HG02759 (cell line): Measurements from ENCODE around the gene GAB2.

Experiments
- ATAC-seq: cut with Tn5 transposase; IDR thresholded peaks from one replicate; pipeline ENCODE4 v1.9.1; 2021; ENCODE audit warnings: mild to moderate bottlenecking, moderate library complexity; ENCODE audit not compliant: unreplicated experiment

Gene GAB2

DNA sequence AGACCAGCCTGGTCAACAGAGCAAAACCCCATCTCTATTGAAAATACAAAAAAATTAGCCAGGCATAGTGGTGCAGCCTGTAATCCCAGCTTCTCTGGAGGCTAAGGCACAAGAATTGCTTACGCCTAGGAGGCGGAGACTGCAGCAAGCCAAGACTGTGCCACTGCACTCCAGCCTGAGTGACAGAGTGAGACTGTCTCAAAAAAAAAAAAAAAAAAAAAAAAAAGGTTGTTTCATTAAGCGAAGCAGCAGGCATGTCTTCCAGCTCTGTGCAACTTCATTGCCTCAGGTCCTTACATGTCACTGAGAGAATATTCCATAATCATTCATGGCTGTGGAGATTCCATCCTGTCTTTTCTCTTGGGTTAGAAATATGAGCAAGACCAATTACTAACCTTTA is 16.9 kb downstream of the GAB2 start:
- no peak for ATAC-seq

DNA sequence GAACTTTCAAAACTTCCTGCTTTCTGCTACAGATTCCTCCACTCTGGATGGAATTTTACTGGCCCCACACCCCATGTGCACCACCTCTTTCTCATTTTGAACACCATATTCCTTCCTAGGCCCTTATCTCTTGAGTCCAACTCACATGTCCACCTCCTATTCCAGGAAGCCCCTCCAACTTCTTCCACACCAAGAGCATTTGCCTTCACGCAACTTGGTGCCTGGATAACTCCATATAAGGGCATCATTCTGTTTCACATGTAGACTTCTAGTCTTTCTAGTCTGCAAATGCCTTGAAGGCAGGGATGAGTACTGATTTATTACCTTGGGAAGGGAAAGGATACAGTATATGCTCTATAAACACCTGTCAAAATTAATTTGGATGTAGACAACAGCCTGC is 17.5 kb downstream of the GAB2 start:
- no peak for ATAC-seq

DNA sequence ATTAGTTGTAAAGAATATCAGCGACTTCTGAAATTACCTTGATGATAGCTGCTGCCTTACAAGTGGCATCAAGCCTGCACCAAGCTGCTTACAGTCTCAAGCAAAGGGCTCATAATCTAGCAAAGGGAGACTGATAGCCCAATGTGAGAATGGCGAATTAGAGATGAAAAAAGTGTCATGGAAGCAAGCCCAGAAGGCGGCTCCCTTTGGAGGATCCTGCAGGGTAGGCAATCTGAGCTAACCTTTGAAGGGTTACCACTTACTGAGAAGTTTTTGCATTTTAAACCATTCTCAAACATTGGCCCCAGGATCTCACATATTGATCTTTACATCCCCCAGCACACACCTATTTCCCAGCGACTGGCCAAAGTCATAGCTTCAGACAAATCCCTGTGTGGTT is 18.5 kb downstream of the GAB2 start:
- no peak for ATAC-seq

DNA sequence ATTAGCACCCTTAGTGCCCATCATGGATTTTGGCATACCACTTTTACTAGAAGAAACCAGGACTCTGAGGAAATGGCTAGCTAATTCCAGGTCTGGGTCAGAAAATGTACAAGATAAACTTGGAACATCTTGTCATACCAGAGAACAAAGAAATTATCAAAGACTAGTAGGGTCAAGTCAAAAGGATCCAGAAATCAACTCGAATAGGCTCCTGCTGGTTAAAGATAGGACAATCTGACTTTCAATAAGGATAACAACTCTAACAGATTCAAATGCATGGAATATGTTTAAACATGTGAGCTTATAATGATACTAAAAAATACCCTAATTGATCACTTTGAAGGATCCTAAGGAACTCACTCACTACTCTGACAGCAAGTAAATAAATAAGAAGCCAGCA is 18.9 kb downstream of the GAB2 start:
- ATAC-seq: no peak

DNA sequence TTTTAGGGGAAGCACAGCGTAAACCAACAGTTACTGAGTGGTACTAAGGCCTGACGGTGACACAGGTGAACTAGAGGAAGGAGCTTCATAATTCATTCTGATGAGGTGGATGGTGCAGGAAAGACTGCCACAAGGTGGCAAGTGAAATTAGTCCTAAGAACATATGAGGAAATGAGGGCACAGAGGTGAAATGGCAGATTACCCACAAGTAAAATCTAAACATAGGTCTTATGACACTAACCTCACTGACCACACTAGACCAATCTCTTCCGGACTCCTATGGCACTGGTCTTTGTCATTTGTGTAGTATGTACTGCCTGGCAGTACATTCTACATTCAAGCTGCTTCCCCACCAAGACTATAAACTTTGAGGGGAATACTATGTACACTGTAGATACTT is 20.2 kb downstream of the GAB2 start:
- peak; percentile 88 for ATAC-seq

DNA sequence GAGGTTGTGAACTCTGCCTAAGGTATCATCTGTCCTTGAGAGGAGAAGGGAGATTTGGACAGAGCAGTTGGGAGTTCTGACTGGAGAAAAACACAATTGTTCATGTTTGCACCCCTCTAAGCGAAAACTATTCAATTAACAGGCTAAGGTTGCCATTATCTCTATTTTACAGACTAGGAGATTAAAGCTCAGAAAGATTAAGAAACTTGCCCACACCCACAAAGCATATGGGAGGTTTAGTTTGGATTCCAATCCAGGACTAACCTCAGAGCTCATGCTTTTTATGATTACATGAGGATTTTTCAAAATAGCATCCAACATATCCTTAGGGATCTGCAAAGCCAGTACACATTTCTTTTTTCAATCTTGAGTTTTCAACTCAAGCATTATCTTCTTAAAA is 22.0 kb downstream of the GAB2 start:
- no peak for ATAC-seq

DNA sequence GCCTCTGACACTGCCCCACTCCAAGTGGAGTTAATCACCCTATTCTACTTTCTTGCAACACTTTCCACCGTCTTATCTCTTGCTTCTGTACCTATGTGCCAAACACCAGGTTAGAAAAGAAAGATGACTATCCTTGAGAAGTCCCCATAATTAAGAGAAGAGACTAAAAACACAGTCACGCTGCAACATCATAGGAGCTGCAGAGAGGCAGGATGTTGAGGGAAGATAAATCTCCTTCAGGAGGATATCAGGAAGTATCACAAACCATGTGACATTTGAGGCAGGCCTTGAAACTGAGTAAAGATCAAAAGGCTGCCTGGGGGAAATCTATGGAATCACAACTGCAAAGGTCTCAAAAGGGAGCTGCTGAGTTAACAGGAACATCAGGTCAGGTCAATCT is 24.8 kb downstream of the GAB2 start:
- ATAC-seq: no peak

DNA sequence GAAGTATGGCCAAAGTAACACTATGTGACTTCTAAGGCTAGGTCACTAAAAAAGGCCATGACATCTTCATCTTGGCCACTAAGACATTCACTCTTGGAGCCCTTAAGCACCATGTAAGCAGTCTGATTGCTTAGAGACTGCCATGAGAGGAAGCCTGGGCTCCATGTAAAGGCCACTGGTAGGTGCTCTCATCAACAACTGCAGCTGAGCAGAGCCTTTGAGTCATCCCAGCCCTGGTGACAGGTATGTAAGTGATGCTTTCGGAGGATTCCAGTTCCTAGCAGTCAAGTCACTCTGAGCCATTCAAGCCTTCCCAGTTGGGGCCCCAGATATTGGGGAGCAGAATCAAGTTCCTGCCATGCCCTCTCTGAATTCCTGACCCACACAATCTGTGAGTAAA is 26.2 kb downstream of the GAB2 start:
- no peak for ATAC-seq

DNA sequence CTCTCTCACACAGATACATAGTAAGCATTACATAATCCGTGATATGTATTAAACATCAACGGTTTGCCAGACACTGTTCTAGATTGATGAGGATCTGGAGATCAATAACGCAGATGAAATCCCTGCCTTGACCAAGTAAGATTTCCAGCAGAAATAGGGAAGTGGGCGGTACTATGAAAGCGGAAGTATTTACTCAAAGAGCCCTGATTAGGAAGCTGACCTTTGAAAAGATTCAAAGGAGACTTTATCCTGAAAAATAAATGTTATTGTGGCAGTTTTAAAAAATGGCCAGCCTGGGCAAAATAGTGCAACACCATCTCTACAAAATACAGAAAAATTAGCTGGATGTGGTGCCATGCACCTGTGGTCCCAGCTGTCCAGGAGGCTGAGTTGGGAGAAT is 26.8 kb downstream of the GAB2 start:
- no peak for ATAC-seq

DNA sequence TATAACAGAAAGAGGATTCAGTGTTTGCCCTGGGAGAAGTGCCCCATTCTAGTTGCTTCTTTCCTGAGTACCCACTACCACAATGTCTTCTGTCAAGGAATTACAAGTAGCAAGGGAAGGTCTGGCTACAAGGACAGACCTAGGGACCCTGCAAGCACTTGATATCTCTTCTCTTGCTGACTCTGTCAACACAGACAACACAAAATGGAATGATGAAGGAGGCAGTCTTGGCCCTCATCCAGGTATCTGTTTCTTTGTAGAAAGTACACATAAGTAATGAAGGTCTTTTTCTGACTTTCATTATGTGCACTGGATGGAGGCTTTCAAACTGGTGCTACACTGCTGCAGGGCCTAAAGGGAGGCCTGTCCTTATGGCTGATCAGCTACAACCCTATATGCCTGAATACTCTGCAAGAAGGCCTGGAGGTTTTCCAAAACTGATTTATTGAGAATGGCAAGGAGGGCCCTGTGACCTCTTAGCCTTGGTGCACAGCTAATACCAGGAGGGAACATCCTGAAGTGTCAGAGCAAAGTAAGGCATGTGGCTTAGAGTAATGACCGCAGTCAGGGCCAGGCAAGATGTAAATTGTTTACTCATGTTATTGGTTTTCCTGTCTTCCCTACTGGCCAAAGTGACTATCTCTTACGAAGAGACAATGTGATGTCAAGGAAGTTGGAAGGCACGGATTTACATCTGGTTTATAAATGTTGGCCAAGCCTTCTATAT is 31.2 kb downstream of the GAB2 start:
- ATAC-seq: no peak

DNA sequence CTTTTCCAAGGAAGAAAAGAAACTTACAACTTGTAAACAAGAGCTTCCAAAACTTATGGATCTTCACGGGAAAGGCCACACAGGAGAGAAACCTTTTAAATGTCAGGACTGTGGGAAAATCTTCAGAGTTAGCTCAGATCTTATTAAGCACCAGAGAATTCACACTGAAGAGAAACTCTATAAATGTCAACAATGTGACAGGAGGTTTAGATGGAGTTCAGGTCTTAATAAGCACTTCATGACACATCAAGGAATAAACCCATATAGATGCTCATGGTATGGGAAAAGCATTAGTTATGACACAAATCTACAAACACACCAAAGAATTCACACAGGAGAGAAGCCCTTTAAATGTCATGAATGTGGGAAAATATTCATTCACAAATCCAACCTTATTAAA is 32.4 kb downstream of the GAB2 start:
- no peak for ATAC-seq

DNA sequence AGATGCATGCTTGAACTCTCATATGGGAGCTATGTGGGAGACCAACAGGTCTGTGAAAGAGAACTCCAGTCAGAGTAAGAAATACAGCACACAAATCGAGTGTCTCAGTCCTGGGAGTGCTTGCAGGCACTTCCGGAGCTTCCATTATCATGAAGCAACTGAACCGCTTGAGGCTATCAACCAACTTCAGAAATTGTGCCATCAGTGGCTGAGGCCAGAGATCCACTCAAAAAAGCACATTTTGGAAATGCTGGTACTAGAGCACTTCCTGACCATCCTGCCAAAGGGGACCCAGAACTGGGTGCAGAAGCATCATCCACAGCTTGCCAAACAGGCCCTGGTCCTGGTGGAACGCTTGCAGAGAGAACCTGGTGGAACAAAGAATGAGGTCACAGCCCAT is 33.4 kb downstream of the GAB2 start:
- no peak for ATAC-seq

DNA sequence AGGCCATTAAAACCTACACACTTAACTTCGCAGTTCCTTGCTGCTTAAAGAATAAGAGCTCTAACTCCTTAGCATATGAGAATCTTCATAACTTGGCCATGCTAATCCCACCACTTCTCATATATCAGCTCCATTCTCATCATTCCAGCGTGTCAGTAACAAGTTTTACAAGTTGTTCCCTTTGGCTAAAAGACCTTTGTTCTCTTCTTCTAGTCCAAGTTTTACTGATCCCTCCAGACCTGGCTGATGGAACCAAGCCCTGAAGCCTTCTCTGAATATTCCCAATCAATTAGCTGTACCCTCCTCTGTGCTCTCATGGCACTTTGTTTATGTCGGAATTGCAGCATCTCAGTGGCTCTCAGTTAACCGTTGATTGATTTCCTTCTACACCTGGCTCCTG is 35.8 kb downstream of the GAB2 start:
- no peak for ATAC-seq

DNA sequence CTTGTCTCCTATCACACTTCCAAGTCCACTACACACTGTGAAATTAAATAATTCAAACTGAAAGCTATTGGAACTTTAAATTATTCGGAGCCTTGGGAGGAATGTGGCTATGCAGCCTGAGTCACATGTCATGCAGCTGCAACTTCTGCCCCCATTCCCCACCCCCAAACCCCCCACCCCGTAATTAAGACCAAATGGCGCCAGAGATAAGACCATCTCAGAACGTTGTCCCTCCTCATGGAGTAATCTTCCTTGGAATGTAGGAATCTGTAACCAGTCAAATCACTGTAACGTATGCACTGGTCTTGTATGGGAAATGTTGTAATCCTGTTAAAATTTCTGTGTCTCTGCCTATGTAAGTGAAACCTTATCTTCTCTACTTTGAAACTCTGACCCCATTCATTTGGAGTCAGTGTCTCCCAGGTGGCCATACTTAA is 37.0 kb downstream of the GAB2 start:
- ATAC-seq: no peak

DNA sequence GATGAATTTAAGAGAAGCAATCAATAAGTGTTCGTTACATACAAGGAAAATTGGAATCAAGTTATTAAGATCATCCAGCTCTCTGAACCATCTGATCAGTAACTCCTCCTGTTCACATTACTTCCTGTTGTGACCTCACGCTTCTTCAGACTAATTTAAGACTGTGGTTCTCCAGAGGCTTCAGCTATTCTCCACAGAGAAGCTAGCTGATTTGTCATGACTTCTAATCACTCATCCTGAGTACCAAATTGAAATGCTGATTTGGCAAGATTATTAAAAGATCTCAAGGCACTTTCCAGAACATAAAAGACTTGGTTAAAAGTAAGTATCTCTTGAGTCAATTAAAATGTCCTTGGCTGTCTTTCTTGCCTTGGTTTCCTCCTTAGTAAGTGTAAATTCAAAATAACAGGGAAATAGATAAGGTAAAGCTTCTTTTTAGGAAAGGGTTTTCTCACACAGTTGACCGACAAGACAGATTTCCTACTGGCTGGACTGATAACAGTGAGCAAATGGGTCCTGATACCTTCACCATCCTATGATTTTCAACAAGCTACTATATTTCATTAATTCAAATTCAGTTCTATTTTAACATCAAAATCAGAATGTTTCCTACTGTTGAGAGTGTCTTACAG is 38.5 kb downstream of the GAB2 start:
- no peak for ATAC-seq

DNA sequence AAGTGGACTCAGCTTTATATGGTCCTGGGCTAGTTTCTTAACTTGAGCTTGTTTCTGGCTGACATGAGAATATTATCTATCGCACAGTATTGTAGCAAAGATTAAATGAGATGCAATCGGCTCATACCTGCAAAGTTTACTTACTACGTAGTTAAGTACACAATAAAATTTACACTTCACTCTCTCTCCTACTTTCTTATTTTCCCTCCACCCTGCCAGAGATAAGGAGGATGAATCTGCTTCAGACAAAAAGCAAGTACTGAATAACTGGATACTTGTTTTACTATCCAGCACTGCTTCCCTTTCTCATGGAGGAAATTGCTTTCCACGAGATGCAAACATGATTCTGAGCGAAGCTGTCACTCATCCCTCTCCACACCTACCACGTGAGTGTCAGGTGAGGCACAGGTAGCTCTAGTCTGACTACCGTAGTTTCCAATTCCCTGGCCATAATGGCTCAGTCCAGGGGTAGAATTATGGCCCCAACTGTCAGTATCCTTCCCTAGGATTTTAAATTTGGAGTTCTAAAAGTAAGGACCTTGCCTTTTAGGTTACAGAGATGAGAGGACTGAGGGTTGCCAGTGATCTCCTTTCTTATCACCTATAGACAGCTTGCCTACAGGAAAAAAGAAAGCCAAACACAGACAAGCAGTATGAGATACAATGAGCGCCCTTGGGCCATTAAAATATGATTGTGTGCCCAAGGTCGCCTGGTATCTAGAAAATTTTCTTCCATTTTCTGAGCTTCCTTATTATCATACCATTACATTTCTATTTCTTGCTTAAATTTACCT is 39.8 kb downstream of the GAB2 start:
- ATAC-seq: no peak

DNA sequence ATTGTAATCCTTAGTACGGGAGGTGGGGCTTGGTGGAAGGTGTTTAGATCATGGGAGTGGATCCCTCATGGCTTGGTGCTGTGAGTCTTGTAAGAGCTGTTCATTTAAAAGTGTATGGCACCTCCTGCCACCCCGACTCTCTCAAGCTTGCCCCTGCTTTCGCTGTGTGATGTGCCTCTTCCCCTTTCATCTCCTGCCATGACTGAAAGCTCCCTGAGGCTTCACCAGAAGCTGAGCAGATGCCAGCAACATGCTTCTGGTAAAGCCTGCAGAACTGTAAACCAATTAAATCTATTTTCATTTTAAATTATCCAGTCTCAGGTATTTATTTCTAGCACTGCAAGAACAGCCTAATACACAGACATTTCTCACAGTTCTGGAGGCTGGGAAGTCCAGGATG is 40.8 kb downstream of the GAB2 start:
- ATAC-seq: no peak

DNA sequence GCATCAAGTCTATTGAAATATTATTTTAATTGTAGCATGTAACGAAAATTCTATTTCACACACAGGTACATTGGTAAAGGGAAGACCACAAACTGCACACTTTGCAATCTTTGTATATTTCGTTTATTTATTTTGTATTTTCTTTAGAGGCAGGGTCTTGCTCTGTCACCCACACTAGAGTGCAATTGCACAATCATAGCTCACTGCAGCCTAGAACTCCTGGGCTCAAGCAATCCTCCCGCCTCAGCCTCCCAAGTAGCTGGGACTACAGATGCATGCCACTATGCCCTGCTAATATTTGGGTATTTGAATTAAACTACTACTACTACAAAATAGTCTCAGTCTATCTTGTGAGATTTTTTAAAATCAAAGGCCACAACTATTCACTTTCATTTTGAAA is 42.7 kb downstream of the GAB2 start:
- no peak for ATAC-seq

DNA sequence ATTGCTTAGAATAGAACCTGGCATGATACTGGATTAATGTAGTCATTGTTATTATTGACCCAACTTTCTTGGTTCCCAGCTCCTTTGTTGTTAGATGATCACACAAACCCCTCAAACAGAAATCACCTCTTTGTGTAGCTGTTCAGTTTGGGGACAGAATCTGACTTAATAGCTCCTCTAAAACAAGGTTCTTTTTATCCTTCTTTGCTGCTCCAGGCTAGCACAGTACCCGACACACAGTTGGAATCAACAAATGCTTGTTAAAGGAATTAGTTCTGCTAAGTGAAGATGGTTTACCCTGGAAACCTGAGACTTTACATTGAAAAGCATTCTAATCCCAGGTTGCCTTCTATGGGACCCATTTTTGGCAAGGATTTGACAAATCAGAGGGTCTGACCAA is 43.9 kb downstream of the GAB2 start:
- ATAC-seq: no peak

DNA sequence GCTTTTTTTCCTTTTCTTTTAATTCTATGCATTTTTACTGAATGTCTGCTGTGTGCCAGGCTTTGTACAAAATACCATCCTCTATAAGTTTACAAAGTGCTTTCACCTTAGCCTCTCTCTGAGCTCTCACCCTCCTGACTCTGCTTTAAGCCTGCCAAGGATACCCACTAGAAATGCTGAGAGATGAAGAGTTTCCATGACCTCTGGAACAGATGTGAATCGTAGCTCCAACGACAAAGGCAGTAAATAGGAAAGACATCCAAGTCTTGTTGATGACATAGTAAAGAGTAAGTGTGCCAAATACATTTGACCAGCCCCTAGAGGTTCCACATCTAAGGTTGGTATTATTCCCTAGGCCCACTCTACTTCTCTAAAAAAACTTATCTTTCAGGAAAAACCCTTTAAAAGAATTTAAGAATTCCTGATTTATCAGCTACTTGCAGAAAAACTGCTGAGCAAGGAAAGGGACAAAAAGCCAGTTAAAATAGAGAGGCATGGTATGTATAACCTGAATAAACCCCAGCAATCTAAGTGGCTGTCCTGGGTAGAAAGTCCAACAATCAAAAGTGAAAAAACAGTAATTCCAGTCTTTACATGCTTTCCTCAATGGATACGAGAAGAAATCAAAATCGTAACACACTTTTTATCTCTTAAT is 45.4 kb downstream of the GAB2 start:
- no peak for ATAC-seq

DNA sequence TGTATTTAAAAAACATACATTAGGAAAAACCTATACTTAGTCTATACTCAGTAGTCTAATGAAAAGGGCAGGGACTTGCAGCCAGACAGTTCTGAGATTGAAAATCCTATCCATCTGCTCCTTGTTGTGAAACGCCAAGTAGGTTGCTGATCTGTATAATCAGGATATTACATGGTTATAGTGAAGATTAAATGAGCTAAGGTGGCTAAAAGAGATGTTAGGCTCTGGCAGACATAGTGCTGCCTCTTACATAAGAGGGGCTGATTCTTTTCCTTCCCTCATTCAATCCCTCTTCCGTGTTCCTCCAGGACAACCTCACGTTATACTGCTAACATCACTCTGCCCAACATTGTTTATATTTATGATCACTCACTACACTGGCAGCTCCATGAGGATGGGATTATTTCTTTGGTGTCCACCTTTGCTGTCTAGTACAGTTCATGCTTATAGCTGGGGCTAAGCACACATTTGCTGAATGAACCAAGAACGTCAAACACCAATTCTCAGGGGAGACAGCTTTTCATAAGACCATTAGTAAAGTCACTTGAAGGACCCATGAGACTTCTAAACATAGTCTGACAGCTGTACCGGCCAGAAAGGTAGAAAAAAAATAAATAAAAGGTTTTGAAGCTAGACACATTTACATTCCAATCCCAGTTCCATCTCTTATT is 46.3 kb downstream of the GAB2 start:
- no peak for ATAC-seq
